Occipital lobe (tissue), 2 donors: ENCODE measurements around the gene MAP3K5. TPM values are rescaled to one million over a fixed set of nuclear protein-coding genes. Genes with fewer than 3 reads are reported as not detected.
"Not testable (repeated sequence)": the region's sequence is repeated elsewhere in the genome, so short reads cannot be mapped to it uniquely, and the experiment has no call there.

Experiments used
- DNase-seq: peaks from one replicate; lab custom pipeline; 2025; lab: John Stamatoyannopoulos, UW
- total RNA-seq: library from RNA; depleted of rRNA; stranded (reverse); fragments of >200 nt; gene quantifications from one replicate; pipeline ENCODE4 v1.2.3, GENCODE V29; 2014

The MAP3K5 gene
- total RNA-seq, 1 donor from 2014 or later, result 9.8 TPM

DNA sequence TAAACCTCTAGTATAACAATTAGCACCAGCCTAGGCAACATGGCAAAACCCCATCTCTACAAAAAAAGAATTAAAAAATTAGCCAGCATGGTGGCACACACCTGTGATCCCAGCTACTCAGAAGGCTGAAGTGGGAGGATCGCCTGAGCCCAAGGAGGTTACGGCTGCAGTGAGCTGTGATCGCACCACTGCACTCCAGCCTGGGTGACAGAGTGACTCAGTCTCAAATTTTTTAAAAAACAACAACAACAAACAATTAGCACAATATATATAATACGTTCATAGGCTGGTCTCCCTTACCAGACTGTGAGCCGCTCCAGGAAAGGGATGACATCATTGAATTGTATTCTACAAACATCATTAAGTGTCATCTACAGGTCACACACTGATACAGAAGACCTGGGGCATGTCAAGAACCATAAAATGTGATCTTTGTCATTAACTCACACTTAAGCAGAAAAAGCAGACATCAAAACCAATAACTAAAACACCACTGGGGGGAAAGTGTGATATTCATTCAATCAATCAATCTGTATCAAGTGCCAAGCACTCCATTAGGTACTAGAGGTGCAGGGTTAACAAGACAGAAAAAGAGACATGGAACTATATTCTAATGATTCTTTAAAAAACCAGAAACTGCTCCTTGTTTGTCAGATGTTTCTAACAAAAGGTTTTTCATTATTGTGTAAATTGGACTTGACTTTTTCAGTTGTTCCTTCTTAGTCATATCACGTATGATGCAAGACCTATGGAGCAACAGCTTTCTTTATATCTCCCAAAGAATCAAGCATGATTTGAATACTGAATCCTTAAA lies 17.8 kb downstream of the MAP3K5 start:
- DNase-seq, result no peak

DNA sequence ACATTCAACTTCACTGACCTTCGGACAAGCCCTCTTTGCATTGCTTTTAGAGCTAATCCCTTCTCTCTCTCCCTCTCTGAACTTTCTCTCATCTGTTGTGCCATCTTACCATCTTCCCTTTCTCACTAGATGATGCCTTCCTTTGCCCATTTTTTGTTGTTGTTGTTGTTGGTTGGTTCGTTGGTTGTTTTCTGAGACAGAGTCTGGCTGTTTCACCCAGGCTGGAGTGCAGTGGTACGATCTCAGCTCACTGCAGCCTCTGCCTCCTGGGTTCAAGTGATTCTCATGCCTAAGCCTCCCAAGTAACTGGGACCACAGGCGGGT lies 18.8 kb downstream of the MAP3K5 start:
- no peak for DNase-seq

DNA sequence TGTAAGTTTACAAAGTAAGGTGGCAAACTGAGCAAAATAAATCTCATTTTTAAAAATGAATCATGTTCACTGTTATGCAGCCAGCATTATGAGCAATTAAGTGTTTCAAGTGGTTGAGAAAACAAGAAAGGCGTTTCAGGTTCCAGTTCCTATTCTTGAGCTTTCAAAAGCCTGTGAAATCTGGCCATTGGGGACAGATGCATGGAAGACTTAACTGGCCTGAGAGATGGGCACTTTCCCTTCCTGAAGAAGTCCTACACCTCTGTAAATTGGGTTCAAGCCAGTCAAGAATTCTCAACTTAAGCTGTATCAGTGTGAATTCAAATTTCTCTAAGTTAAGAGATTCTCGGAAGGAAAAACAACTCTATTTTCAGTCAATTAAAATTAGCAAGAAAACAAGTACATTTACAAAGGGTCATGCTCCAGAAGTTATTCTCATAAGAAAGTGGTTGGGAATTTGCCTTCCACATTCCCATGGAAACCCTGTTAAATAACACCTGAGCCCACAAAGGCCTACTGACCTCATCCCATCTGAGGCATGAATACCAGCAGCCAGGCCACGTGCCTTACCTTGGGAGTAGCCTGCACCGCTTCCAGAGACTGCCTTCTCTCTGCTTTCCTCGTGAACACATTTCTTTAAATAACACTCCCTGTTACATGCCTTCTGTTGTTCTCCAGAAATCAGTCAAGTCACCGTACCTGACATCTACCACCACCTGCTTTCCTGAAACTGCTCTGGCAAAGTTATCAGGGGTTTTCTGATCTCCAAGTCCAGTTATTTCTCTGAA lies 19.4 kb downstream of the MAP3K5 start:
- DNase-seq, result no peak

DNA sequence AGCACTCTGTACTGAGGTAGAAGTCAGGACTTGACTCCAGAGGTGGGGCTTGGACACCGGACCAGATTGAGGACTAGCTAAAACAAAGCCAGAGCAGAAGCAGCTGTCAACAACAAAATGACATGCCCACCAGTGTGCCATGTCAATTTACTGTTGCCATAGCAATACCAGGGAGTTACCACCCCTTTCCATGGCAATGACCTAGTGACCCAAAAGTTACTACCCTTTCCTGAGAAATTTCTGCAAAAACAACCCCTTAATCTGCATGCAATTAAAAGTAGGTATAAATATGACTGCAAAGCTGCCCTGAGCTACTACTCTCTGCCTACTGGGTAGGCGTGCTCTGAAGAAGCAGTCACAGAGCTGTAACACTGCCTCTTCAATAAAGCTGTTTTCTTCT lies 21.0 kb downstream of the MAP3K5 start:
- no peak for DNase-seq

DNA sequence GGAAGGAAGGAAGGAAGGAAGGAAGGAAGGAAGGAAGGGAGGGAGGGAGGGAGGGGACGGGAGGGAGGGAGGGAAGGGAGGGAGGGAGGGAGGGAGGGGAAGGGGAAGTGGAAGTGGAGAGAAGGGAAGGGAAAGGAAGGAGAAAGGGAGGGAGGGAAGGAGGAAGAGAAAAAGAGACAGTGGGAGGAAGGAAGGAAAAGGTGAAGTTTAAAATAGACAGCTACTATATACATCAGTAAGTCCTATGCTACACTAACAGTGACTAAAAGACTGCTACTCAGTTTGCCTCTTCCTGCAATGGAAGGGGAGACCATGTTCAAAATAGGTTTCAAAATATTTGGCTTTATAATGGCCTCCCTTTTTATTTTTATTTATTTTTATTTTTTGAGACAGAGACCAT lies 22.5 kb downstream of the MAP3K5 start:
- DNase-seq, result no peak

DNA sequence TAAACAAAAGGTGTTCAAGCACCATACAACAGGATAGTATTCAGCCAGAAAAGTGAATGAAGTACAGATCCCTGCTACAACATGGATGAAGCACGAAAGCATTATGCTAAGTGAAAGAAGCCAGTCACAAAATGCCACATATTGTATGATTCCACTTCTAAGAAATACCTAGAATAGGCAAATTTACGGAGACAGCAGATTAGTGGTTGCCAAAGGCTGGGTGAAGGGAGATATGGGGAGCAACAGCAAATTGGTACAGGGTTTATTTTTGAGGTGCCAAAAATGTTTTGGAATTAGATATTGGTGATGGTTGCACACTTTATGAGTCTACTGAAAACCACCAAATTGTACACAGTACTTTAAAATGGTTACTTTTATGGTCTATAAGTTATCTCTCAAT lies 23.2 kb downstream of the MAP3K5 start:
- DNase-seq, result no peak

DNA sequence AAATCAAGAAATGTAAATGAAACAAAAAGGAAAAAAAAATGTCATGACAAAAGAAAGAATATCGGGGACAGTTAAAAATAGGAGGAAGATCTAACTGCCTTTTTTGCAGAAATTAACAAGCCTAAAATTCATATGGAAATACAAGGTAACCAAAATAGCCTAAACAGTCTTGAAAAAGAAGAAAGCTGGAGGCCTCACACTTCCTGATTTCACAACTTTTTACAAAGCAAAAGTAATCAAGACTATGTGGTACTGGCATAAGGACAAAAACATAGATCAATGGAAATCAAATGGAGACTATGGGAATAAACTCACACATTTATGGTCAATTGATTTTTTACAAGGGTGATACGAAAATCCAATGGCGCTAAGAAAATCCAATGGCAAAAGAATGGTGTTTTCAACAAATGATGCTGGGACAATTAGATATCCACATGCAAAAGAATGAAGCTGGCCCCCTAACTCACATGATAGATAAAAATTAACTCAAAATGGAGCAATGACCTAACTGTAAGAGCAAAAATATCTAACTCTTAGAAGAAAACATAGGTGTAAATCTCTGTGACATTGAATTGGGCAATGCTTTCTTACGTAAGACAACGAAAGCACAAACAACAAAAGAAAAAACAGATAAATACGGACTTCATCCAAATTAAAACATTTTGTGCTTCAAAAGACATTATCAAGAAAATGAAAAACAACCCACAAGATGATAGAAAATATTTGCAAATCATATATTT lies 24.5 kb downstream of the MAP3K5 start:
- DNase-seq, result no peak

DNA sequence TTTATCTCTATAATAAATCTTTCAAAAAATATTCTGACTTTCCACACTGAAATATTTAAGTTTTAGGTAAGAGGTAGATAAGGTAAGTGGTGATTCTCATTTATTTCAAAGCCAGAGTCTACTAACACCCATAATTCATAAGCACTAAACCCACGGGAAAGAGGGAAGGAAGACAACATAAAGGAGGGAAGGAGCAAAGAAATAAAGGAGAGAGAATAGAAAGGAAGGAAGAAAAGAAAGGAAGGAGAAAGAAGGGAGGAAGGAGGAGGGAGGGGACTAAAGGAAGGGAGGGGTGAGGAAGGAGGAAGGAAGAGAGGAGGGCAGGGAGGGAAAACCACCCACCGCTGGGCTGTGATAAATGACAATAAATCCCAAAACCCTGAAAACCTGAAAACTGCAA lies 25.2 kb downstream of the MAP3K5 start:
- DNase-seq, result no peak

DNA sequence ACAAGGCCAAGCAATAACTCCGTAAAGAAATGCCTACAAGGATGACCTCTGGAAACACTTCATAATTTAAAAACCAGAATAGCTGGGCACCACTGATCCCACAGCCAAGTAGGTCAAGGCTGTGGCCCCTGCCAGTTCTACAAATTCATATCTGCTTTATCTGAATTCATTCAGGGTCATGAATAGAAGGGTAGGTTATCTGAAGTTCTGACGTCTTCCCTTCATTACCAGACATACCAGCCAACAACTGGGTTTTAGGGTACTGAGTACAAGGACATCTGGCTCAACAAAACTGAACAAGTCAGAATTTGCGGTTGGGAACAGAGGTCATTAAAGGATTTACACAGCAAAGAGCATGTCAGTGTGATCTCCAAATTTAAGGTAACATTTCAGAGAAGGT lies 26.0 kb downstream of the MAP3K5 start:
- no peak for DNase-seq

DNA sequence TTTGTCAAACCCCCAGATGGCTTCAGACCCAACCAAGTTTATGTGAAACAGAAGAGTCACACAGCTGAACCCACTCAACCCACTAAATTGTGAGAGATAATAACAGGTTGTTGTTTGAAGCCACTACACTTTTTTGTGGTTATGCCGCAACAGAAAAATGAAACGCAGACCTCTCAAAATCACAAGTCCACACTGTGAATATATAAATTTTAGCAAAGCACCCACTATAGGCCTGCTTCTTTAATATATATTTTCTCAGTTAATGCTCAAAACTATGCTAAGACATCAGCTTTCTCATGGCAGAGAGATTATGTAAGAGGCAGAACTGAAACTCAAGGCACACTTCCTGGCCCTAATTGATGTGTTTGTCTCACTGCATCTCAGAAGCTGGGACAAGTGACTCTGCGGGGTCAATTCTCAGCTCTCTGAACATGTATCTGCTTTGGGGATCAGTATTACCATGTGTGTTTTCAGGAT lies 27.7 kb downstream of the MAP3K5 start:
- no peak for DNase-seq

DNA sequence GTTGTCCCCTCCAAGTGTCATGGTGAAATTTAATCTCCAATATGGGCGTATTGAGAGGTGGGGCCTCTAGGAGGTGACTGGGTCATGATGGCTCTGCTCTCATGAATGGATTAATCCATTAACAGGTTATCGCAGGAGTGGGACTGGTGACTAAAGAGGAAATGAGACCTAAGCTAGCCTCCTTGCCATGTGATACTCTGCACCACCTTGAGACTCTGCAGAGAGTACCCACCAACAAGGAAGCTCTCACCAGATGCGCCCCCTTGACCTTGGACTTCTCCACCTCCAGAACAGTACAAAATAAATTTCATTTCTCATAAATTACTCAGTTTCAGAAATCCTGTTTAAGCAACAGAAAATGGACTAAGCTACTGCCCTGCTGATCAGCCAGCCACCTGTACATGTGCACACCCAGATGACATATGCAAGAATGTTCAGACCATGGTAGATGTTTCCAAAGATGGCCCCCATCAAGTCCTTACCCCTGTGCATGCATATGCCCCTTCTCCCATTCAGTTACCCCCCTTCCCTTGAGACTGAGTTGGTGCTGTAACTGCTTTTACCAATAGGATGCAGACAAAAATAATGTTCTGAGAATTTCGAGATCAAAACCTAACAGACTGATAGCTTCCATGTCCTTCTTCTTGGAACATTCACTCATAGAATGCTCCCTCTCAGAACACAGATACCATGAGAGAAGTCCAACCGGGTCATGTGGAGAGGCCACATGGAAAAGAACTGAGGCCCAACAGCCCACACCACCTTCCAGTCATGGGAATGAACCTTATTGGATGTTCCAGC lies 28.4 kb downstream of the MAP3K5 start:
- DNase-seq, result no peak

DNA sequence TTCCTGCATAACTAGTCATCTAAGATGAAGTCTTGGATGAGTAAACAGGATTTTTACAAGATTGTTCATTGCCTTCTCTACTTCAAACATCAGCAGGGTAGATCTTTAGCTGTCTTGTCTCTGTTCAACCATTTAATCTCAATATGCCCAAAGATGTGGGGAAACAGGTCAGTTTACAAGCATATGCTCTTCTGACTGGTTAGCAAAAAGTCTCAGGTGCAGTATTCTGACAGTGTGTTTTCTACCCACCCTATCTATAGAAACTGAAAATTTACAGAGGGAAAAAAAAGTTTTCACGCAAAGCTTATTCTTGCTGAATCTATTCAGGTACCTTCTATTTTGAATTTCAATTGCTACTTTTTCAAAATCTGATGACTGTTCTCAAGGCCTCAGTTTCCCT lies 29.0 kb downstream of the MAP3K5 start:
- no peak for DNase-seq

DNA sequence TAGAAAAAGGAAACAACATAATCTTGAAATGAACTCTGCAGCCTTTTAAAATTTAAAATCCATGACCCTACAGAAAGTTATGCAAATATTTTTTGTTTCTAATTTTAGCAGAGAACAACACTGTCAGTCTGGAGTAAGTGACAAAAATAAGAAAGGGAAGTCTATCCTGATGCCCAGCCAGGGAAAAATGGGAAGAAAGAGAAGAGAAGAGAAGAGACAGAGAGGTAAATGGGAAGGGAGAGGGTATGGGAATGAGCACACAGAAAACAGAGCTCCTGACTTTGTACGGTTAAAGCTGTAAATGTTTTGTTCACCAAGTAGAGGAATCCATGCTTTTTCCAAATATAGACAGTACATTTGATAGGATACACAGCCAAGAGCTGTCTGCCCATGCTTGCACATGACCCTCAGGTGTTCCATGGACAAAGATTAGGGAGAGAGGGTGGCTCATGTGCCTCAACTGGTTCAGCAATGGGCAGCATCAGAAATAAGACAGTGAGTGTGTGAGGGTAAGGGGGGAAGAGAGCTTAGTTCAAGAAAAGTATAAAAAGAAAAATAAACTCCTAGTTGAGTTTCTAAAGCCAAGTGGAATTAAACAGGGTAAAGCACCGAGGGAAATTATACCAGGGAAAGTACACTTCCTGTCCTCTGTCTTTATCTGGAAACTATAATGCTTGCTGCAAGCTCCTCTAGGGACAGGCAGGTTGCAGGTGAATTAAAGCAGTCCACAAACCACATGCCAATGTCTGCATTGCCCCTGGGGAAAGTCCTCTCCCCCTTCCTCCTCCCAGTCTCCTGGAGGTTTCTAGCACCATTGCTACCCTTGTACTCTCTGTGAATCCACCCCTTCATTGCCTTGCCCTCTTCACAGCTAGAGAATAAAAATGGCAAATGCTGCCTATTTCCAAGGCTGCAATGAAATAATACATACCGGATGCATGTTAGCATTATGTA lies 30.0 kb downstream of the MAP3K5 start:
- no peak for DNase-seq

DNA sequence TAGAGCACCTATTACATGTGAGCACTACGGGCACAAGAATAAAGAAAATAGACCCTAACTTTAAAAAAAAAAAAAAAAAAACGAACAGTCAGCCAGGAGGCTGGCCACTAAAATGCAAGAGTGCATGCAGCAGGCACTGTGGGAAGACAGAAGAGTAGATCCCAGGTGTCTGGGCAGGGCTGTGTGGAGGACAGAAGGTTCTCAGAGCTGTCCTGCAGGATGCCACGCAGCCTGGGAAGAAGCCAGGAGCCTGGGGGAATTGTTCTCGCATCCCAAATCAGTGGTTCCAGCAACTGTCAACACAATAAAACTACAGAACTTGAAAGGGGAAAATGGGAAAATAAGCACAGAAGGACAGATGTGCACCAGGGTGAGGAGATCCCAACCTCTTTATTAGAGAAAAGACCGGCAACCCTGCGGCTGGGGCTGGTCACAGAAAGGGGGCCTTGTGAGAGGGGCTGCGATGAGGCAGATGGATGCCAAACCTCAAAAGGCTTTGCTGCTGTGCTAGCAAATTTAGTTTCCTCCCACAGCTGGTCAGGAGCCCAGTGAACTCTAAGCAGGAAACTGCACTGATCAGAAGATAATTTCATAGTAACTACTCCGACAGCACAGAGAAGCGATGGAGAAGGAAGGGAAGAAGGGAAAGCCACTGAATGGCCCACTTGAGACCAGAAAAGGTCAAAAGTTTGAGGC lies 30.9 kb downstream of the MAP3K5 start:
- no peak for DNase-seq

DNA sequence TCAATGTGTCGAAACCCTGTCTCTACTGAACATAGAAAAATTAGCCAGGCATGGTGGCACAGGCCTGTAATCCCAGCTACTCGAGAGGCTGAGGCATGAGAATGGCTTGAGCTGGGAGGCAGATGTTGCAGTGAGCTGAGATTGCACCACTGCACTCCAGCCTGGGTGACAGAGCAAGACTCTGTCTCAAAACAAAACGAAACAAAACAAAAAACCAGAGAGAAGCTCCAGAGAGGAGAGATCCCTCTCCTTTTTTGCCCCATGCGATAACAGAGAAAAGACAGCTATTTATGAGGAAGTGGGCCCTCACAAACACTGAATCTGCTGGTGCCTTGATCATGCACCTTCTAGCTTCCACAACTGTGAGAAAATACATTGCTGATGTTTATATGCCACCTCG lies 31.5 kb downstream of the MAP3K5 start:
- not testable (repeated sequence) for DNase-seq

DNA sequence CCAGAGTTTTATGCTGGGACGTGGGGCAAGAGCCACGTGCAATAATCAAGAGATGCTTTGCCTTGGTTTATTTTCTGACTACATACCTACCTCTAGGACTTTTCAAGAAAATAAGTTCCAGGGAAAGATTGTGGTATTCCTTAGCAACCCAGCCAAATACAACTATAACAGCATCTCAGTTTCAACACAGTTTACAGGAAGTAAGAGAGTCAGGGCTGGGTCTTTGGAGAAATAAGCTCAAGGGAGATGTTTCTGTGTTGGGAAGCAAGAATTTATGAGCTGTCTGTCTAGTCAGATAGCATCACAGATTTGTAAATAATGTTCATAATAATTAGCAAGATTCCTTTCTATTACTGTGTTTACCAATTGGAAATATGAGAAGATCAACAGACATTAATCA lies 35.1 kb downstream of the MAP3K5 start:
- no peak for DNase-seq

DNA sequence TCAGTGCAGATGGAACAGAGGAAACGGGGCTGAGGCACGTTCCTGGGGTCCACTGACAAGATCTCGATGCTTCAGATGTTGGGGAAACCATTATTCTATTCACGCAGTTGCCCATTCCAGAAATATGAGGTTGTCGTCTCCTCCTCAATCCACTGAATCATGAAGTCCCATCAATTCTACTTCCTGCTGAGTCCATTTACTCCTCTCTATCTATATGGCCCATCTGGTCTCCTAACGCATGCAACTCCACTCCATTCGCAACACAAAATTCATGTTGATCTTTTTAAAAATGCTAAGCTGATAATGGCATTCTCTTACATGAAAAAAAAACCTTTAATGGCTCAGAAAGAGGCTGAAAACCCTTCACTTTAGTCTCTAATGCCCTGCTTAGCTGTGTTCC lies 37.5 kb downstream of the MAP3K5 start:
- DNase-seq, result no peak

DNA sequence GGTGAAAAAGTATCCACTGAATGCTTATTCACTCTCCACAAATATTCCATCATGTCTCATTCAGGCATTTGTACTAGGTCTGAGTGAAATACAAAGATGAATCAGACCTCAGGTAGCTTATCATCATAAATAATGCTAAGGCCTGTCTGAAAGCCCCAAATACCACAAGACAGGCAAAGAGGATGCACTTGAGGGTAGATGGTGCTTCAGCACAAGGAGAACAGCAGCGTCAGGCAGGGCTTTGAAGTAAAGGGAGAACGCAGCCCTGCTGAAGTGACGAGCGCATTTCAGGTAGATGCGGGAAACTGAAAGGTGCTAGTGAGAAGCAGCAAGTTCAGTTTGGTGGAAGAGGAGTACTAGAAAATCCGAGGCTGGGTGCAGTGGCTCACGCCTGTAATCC lies 38.7 kb downstream of the MAP3K5 start:
- DNase-seq, result no peak

DNA sequence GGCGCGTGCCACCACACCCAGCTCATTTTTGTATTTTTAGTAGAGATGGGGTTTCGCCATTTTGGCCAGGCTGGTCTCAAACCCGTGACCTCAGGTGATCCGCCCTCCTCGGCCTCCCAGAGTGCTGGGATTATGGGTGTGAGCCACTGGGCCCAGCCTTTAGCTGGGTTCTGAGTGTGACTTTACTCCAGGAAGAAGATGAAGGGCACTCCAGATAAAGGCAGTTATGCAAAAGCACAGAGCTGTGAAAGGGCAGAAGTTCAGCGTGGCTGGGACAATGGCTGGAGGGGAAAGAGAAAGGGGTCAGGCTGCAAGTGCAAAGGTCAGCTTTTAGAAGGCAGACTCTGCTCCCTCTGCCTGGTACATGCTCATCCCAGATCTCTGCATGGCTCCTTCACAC lies 39.7 kb downstream of the MAP3K5 start:
- DNase-seq, result no peak

DNA sequence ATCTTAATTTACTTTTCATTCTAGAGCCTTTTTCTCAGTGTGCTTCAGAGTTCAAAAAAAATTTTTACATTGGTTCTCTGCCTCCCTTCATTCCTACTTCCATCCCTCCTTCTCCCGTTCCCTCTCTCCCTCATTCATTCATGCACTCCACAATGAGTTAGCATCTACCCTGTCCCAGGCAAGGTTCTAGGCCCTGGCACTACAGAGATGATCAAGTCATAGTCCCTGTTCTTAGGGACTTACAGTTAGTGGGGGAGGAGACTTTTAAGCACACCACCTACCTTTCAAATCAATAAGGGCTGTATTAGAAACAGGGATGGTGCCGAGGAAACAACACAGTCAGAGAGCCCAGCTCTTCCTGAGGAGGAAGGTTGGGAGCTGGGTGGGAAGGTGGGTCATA lies 40.3 kb downstream of the MAP3K5 start:
- DNase-seq, result no peak
